Endodermal cell (in vitro differentiated cells): ENCODE measurements around the gene NELFCD. TPM values are rescaled to one million over a fixed set of nuclear protein-coding genes. Genes with fewer than 3 reads are reported as not detected.
A peak's percentile ranks its signal among the peaks of the same experiment; 100 is the strongest.
"Not testable (repeated sequence)": the region's sequence is repeated elsewhere in the genome, so short reads cannot be mapped to it uniquely, and the experiment has no call there.

Source experiments
- DNase-seq: peaks from one replicate; pipeline ENCODE4 v3.0.0-alpha.2; 2017
- H3K27ac ChIP-seq: 2 replicates; pipeline ENCODE4 v1.5.1; 2013; ENCODE audit warnings: mild to moderate bottlenecking, low read depth, low read length, moderate library complexity
- H3K27me3 ChIP-seq: 2 replicates; pipeline ENCODE4 v1.6.1; 2013; ENCODE audit warnings: mild to moderate bottlenecking, low read length, moderate library complexity; ENCODE audit not compliant: insufficient read depth, control insufficient read depth, poor library complexity, severe bottlenecking
- H3K36me3 ChIP-seq: 2 replicates; pipeline ENCODE4 v1.7.0; 2013; ENCODE audit warnings: mild to moderate bottlenecking, low read length, moderate library complexity; ENCODE audit not compliant: control insufficient read depth, insufficient read depth
- H3K4me1 ChIP-seq: one replicate; pipeline ENCODE4 v1.7.0; 2013; ENCODE audit warnings: low read length; ENCODE audit not compliant: control insufficient read depth, insufficient read depth
- H3K4me3 ChIP-seq: 2 replicates; pipeline ENCODE4 v1.5.1; 2013; ENCODE audit warnings: mild to moderate bottlenecking, low read length, moderate library complexity
- H3K9ac ChIP-seq: 2 replicates; pipeline ENCODE4 v1.6.1; 2013; ENCODE audit warnings: mild to moderate bottlenecking, low read length, moderate library complexity; ENCODE audit not compliant: poor library complexity, severe bottlenecking; ENCODE audit errors: extremely low read depth
- H3K9me3 ChIP-seq: 2 replicates; pipeline ENCODE4 v1.6.1; 2013; ENCODE audit warnings: mild to moderate bottlenecking, low read length, moderate library complexity; ENCODE audit not compliant: control insufficient read depth
- H3K27ac Mint-ChIP-seq: 2 replicates; pipeline ENCODE4 v1.8.0; 2020; ENCODE audit warnings: mixed read lengths
- H3K27me3 Mint-ChIP-seq: 2 replicates; pipeline ENCODE4 v1.8.0; 2021; ENCODE audit warnings: mild to moderate bottlenecking, mixed read lengths; ENCODE audit not compliant: insufficient read depth
- H3K36me3 Mint-ChIP-seq: 2 replicates; pipeline ENCODE4 v1.8.0; 2020; ENCODE audit warnings: low read depth, mixed read lengths
- H3K4me1 Mint-ChIP-seq: 2 replicates; pipeline ENCODE4 v1.8.0; 2020; ENCODE audit warnings: mixed read lengths
- H3K4me3 Mint-ChIP-seq: 2 replicates; pipeline ENCODE4 v1.8.0; 2020; ENCODE audit warnings: mild to moderate bottlenecking, moderate library complexity, mixed read lengths
- H3K9me3 Mint-ChIP-seq: 2 replicates; pipeline ENCODE4 v1.8.0; 2020; ENCODE audit warnings: mild to moderate bottlenecking, mixed read lengths
- CTCF ChIP-seq: fragments of 200-600 bp; sonication (generic); conservative IDR thresholded peaks from 2 replicates; pipeline ENCODE4 v1.5.0; 2021; ENCODE audit warnings: antibody characterized with exemption, mild to moderate bottlenecking
- WGBS, 2 experiments: methylation state at CpG; one replicate each; pipeline versions ENCODE4 v1.1.5 to v1.1.7; 2013; ENCODE audit warnings: missing lambda C conversion rate in 2 of 2, mixed read lengths in 1 of 2; ENCODE audit not compliant: insufficient coverage in 1 of 2, insufficient read length in 1 of 2; 5-methylcytosine and 5-hydroxymethylcytosine counted together
- total RNA-seq, 2 donors: library from RNA; stranded (reverse); fragmentation: NEBNext Ultra II Directional in 1 of 2; extraction: Animal tissue kit (Norgen Biotek cat#: 25700) in 1 of 2; gene quantifications; 2 replicates in 1 of 2; 3 replicates in 1 of 2; pipeline ENCODE4 v1.2.1, GENCODE V29; 2021

The NELFCD gene
- total RNA-seq, 2 donors from 2014 or later = 66.6 to 72.5 TPM

- Histone ChIP-seq H3K9ac (no peak overlapping the region), H3K27ac (no peak overlapping the region), H3K9me3 (no peaks in the 10 kb centered on the region), H3K36me3 (no peaks in the 10 kb centered on the region), H3K4me1 (no peaks in the 10 kb centered on the region), H3K27me3 (no peaks in the 10 kb centered on the region), H3K4me3 (no peak overlapping the region)
- H3K27me3 Mint-ChIP-seq = peaks cover 2% of the 10 kb centered on the region
- no peak overlapping the region for H3K4me3 Mint-ChIP-seq
- no peaks in the 10 kb centered on the region for H3K4me1 Mint-ChIP-seq
- DNase-seq = no peak
- WGBS, 2 experiments = 91 to 100% methylated on average over 5 to 6 of the region's 6 CpGs
- no peak overlapping the region for H3K27ac Mint-ChIP-seq
- no peak for TF ChIP-seq CTCF
- no peaks in the 10 kb centered on the region for H3K36me3 Mint-ChIP-seq
- H3K9me3 Mint-ChIP-seq = no peaks in the 10 kb centered on the region
Observed at GRCh38 chr20:58959652-58960051, 21.4 kb upstream of the NELFCD start.

DNA sequence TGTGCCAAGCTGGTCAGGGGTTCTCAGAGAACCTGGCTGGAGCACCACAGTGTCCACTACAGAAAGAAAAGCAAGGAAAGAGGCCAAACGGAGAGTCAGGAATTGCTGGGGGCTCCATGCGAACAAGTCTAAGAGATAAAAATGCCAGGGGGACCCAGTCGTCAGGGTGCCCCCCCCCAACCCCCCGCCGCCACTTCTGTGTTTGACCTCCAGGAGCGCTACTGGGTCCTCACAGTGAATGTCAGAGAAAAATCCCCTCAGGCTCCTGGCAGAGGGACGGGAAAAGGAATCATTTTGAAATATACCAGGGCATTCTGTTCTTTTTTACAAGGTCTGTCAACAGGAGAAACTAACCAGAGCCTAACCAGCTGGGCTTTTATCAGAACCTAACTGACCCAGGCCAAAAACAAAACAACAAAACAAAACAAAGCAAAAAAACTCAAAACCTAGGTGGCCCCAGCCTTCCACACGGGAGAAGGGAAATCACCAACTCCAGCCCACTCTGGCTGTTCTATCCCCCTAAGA is 17.9 kb upstream of the NELFCD start:
- Histone ChIP-seq H3K4me1 (no peaks in the 10 kb centered on the region), H3K27ac (no peak overlapping the region), H3K9ac (no peak overlapping the region), H3K27me3 (no peaks in the 10 kb centered on the region), H3K9me3 (no peaks in the 10 kb centered on the region), H3K36me3 (no peaks in the 10 kb centered on the region), H3K4me3 (no peak overlapping the region)
- Mint-ChIP-seq H3K4me1 (no peaks in the 10 kb centered on the region), H3K4me3 (no peak overlapping the region), H3K36me3 (no peaks in the 10 kb centered on the region), H3K27me3 (peaks cover 2% of the 10 kb centered on the region), H3K9me3 (no peaks in the 10 kb centered on the region), H3K27ac (no peak overlapping the region)
- WGBS, 2 experiments = 84 to 100% methylated on average over 1 to 5 of the region's 8 CpGs
- peak; percentile 66 for TF ChIP-seq CTCF
- peak; percentile 60 for DNase-seq

DNA sequence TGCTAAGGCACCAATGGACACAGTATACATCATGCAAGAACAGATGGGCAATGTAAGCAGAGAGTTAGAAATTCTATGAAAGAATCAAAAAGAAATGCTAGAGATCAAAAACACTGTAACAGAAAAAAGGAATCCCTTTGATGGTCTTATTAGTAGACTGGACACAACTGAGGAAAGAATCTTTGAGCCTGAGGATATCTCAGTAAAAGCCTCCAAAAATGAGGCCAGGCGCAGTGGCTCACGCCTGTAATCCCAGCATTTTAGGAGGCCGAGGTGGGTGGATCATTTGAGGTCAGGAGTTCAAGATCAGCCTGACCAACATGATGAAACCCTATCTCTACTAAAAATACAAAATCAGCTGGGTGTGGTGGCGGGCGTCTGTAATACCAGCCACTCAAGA is 17.1 kb upstream of the NELFCD start:
- H3K36me3 Mint-ChIP-seq, H3K27me3 ChIP-seq, H3K27ac Mint-ChIP-seq, H3K4me1 ChIP-seq, H3K4me1 Mint-ChIP-seq, H3K36me3 ChIP-seq, H3K27ac ChIP-seq, H3K4me3 Mint-ChIP-seq, H3K27me3 Mint-ChIP-seq, H3K4me3 ChIP-seq, DNase-seq, H3K9me3 ChIP-seq, H3K9me3 Mint-ChIP-seq, H3K9ac ChIP-seq: not testable (repeated sequence)
- 98% methylated on average over 5 of the region's 5 CpGs; no CpG with 5 or more reads in 1 of the 2 experiments for WGBS, 2 experiments
